GM21717 (cell line): ENCODE measurements around the gene ATP10A.
"Not testable (repeated sequence)": the region's sequence is repeated elsewhere in the genome, so short reads cannot be mapped to it uniquely, and the experiment has no call there.

Source experiments
- ATAC-seq: cut with Tn5 transposase; IDR thresholded peaks from one replicate; pipeline ENCODE4 v1.9.1; 2021; ENCODE audit warnings: mild to moderate bottlenecking, moderate library complexity; ENCODE audit not compliant: unreplicated experiment

Gene ATP10A

DNA sequence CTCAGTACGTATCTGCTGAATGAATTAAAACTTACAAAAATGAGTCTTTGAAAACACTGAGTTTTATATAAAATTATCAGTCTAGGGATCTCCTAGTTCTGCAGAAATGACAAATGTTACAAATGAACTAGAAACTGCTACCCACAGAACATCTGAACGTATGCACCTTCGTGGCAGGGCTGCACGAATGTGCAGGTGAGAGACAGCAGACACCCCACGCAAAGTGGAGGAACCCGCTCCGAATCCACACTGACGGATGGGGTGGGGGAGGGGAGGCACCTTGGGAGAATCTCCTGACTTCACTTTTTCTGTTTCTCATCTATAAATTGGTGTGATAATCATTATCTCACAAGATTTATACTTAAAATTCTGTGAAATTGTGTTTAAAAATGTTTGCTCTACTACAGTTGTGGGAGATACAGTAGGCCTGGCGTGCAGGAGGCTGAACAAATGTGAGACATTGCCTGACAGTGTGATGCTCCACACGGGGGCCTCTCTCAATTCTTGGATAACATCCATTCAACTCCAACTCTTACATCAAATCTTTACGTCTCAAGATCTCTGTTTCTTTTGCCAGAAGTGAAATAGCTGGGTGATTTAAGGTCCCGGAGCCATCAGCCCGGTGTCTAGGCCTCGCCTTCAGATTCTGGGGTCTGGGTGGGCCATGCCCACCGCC, 86.9 kb downstream of the ATP10A start:
- ATAC-seq = no peak

GRCh38 chr15:25775317-25775912, 87.7 kb downstream of the ATP10A start:
- ATAC-seq = no peak

GRCh38 chr15:25774871-25775270, 88.3 kb downstream of the ATP10A start:
- no peak for ATAC-seq

- ATAC-seq = no peak
Observed at GRCh38 chr15:25773248-25773647, 89.9 kb downstream of the ATP10A start.

DNA sequence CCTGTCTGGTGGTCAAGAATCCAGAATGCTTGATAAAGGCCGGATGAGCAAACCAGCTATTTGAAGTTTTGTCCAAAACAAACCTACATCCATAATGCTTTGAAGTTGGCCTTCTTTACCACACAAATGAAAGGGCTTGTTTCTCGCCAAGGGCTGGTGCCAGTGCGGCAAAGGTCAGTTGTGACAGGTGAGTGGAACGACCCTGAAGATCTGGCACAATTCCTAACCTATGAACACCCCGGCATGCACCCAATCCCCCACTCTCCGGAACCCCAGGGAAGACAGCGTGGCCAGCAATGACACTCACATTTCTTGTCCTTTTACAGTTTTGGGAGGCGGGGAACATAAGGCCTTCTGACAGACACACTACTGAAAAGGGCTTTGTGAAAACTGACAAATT, 90.6 kb downstream of the ATP10A start:
- ATAC-seq = no peak

- ATAC-seq = not testable (repeated sequence)
Observed at GRCh38 chr15:25771736-25772135, 91.4 kb downstream of the ATP10A start.

DNA sequence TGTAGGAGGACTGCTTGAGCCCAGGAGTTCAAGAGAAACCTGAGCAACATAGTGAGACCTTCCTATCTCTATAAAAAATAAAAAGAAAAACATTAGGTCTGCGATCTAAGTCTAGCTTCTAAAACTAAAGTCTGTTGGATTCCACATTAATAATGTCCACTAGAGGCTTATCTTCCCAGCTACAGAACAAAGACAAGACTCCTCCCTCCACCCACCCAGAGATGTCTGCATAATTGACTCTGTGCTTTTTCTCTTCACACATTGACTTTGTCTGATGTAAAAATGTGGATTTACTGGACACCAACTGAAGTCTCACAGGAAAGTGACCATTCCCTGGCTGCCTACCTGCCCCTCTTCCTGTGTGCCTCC, 91.8 kb downstream of the ATP10A start:
- ATAC-seq = no peak

GRCh38 chr15:25770618-25771337, 92.3 kb downstream of the ATP10A start:
- no peak for ATAC-seq

DNA sequence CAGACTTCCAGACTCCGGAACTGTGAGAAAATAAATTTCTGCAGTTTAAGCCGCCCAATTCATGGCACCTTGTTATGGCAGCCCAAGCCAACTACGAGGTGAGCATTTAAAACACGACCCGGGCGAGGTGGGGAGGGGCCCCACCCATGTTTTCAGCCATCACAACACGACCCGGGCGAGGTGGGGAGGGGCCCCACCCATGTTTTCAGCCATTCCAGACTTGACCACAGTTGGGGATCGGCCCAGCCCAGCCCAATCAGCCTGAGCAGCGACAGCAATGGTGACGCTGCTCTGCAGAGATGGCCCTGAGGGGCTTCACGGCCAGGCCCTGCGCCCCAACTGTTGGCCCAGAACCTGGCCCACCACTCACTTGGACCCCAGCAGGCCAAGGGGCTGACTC, 93.1 kb downstream of the ATP10A start:
- no peak for ATAC-seq

- no peak for ATAC-seq
Observed at GRCh38 chr15:25768271-25768670, 94.9 kb downstream of the ATP10A start.

DNA sequence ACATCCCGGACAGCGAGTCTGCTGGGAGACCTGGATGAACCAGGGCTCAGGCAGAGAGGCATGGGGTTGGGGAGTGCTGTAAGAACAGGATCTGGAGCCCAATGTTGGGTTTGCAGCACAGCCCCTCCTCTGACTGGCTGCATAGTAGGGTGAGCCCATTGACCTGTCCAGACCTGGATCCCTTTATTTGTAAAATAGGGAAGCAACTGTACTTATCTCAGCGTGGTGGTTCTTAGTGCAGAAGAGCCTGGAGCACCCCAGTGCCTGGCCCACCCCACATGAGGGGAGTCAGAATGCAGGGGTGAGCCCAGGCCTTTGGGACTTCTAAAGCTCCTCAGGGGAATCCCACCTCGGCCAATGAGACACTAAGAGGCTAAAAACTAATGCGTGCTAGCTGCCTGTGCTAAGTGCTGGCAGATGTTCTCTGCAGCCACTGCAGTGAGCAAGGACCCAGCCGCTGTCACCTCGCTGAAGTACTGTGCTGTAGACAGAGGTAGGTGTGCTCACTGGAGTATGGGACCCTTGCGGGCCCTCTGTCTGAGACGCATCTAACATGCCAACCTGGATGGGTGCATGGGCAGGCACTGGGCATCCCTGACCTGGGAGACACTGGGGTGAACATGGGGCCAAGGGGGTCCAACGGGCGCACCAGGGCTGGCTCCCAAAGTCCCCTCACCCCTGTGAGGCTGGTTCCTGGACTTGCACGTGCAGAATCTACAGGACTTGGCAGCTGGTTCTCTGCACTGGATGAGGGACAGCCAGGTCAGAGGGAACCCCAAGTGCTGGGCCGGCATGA, 95.6 kb downstream of the ATP10A start:
- no peak for ATAC-seq

DNA sequence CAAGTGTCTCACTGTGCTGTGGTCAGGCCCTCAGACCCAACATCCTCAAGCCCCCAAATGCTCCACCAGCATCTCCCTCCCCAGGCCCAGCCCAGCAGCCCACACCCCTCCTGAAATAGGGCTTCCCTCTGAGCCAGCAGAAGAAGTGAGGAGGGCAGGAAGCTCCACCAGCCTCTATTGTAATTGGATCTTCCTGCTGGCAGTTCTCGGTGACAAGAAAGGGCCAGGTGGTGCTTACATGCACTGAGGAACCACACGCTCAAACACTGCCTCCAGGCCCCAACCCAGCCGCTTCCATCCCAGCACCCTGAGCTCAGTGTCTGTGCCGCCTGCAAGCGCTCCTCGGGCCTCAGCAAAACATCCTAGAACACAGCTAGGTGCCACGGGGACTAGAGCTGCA, 96.7 kb downstream of the ATP10A start:
- ATAC-seq = no peak

DNA sequence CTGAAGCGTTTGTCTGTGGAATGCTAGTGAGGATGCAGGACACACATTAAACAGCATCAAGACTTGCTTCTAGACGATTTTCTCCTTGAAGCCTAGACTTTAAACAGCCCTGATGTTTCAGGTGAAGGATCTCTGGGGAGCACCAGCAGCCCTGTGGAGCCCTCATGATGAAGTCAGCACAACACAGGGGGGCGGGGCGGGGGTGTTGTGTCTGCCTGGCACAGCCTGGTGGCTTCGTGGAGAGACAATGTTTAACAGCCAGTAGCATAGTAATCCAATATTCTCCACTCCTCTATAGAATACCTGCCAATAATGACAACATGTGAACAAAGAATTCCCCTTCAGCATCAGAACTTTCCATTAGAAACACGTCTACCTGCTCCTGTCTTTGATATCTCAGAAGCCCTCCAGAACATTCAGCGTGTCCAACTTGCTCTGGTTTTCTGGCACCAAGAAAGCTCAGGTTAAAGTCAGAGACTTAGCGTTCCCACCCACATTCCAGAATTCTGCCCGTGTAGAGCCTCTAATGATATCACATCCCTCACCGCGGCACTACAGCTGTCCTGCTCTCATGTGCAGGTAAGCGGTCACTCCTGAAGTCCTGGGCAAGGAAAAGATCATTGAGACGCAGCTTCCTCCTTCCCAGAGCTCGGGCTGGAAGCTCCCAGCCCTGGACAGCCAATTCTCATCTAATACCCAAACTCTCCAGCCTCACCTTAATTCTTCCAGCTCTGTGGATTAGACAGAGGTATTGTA, 98.0 kb downstream of the ATP10A start:
- no peak for ATAC-seq

- ATAC-seq = no peak
Observed at GRCh38 chr15:25763954-25764353, 99.2 kb downstream of the ATP10A start.

DNA sequence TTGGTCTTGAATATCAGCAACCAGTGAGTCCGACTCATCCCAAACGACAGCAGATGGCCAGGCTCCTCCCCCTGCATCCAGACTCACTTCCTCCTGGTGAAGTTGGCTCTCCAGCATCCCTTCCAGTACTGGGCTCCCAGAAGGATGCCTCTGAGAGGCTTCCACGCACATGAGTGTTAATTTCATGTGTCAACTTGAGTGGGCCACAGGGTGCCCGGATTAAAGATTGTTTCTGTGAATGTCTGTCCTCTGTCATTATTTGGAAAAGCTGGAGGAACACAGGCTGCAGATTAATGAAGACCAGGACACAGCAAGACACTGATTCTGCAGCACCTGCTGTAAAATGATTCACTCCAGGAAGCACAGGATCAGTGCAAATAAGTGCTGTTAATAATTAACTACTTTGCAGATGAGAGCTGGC, 99.8 kb downstream of the ATP10A start:
- ATAC-seq = no peak

DNA sequence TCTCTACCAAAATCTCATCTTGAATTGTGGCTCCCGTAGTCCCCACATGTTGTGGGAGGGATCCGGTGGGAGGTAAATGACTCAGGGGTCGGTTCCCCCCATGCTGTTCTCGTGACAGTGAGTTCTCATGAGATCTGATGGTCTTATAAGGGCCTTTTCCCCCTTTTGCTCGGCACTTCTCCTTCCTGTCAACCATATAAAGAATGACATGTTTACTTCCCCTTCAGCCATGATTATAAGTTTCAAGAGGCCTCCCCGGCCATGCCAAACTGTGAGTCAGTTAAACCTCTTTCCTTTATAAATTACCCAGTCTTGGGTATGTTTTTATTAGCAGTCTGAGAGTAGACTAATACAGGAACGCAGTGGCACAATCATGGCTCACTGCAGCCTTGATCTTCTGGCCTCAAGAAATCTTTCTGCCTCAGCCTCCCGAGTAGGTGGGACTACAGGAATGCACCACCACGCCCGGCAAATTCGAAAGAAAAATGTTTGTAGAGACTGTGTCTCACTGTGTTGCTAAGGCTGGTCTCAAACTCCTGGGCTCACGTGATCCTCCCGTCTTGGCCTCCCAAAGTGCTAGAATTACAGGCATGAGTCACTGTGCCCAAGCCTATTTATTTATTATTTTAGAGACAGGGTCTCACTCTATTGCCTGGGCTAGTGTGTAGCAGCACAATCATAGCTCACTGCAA, 101.0 kb downstream of the ATP10A start:
- no peak for ATAC-seq

GRCh38 chr15:25759421-25759820, 103.7 kb downstream of the ATP10A start:
- no peak for ATAC-seq

DNA sequence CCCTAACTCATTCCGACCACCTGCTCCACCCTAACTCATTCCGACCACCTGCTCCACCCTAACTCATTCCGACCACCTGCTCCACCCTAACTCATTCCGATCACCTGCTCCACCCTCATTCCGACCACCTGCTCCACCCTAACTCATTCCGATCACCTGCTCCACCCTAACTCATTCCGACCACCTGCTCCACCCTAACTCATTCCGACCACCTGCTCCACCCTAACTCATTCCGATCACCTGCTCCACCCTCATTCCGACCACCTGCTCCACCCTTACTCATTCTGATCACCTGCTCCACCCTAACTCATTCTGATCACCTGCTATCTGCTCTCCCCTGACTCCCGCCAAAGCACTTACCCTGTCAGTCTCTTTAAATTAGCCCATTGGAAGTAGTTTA, 104.5 kb downstream of the ATP10A start:
- not testable (repeated sequence) for ATAC-seq

GRCh38 chr15:25743548-25744275, 119.4 kb downstream of the ATP10A start:
- ATAC-seq = no peak
